Fibroblast of lung (primary cell): ENCODE measurements around the gene DHX15.

ENCODE experiments used
- EZH2 ChIP-seq: IDR thresholded peaks from 2 replicates; pipeline ENCODE4 v1.5.1; 2012; ENCODE audit warnings: low read length, control low read depth, mild to moderate bottlenecking; ENCODE audit errors: missing control alignments
- TF ChIP-seq, protein P1 (sequence below), 2 donors: IDR thresholded peaks in 1 of 2; conservative IDR thresholded peaks in 1 of 2; 1 replicate in 1 of 2; 2 replicates in 1 of 2; pipeline ENCODE4 v1.5.1; 2011 to 2012; ENCODE audit warnings: low read length in 2 of 2, control low read depth in 1 of 2, inconsistent platforms in 1 of 2, low read depth in 1 of 2, mild to moderate bottlenecking in 1 of 2

GRCh38 chr4:24578364-24578763 is 6.0 kb downstream of the DHX15 start:
- TF ChIP-seq EZH2, result no peak
- TF ChIP-seq, protein P1, sequence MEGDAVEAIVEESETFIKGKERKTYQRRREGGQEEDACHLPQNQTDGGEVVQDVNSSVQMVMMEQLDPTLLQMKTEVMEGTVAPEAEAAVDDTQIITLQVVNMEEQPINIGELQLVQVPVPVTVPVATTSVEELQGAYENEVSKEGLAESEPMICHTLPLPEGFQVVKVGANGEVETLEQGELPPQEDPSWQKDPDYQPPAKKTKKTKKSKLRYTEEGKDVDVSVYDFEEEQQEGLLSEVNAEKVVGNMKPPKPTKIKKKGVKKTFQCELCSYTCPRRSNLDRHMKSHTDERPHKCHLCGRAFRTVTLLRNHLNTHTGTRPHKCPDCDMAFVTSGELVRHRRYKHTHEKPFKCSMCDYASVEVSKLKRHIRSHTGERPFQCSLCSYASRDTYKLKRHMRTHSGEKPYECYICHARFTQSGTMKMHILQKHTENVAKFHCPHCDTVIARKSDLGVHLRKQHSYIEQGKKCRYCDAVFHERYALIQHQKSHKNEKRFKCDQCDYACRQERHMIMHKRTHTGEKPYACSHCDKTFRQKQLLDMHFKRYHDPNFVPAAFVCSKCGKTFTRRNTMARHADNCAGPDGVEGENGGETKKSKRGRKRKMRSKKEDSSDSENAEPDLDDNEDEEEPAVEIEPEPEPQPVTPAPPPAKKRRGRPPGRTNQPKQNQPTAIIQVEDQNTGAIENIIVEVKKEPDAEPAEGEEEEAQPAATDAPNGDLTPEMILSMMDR (conservative IDR thresholded peaks at IDR 0.05 in 1 of 2, IDR thresholded peaks at IDR 0.05 in 1 of 2; ENCODE audit: low read depth in 1 of 2, low read length in 2 of 2), result no peak
